Karpas-422 (cell line): Measurements from ENCODE around the gene TIMP2. TPM values are rescaled to one million over a fixed set of nuclear protein-coding genes. Genes with fewer than 3 reads are reported as not detected.

Source experiments
- DNase-seq: peaks from one replicate; pipeline ENCODE4 v3.0.0-alpha.2; 2015
- H2AFZ ChIP-seq: fragments of 200-600 bp; sonication (generic); 2 replicates; pipeline ENCODE4 v1.6.1; 2014; ENCODE audit warnings: antibody characterized with exemption, low read length, mixed read lengths
- H3K27ac ChIP-seq: fragments of 200-600 bp; sonication (generic); 2 replicates; pipeline ENCODE4 v1.5.1; 2014; ENCODE audit warnings: mild to moderate bottlenecking, low read length, moderate library complexity
- H3K27me3 ChIP-seq: fragments of 200-600 bp; sonication (generic); 2 replicates; pipeline ENCODE4 v1.6.1; 2014; ENCODE audit warnings: low read length, mixed read lengths
- H3K36me3 ChIP-seq: fragments of 200-600 bp; sonication (generic); 2 replicates; pipeline ENCODE4 v1.6.1; 2014; ENCODE audit warnings: low read length, mixed read lengths; ENCODE audit not compliant: insufficient read depth
- H3K4me1 ChIP-seq: fragments of 200-600 bp; sonication (generic); 2 replicates; pipeline ENCODE4 v1.6.1; 2014; ENCODE audit warnings: mild to moderate bottlenecking, low read length, mixed read lengths
- H3K4me2 ChIP-seq: fragments of 200-600 bp; sonication (generic); 2 replicates; pipeline ENCODE4 v1.6.1; 2014; ENCODE audit warnings: low read length, low read depth, mild to moderate bottlenecking; ENCODE audit not compliant: poor library complexity, severe bottlenecking
- H3K4me3 ChIP-seq: fragments of 200-600 bp; sonication (generic); 2 replicates; pipeline ENCODE4 v1.5.1; 2014; ENCODE audit warnings: mild to moderate bottlenecking, antibody characterized with exemption, low read length, mixed read lengths
- H3K79me2 ChIP-seq: fragments of 200-600 bp; sonication (generic); 2 replicates; pipeline ENCODE4 v1.6.1; 2014; ENCODE audit warnings: mild to moderate bottlenecking, low read length, mixed read lengths
- H3K9ac ChIP-seq: fragments of 200-600 bp; sonication (generic); 2 replicates; pipeline ENCODE4 v1.6.0; 2014; ENCODE audit warnings: low read length
- H3K9me2 ChIP-seq: fragments of 200-600 bp; sonication (generic), shearing (Covaris generic); replicated peaks from 2 replicates; pipeline ENCODE4 v1.6.0; 2014; ENCODE audit warnings: mild to moderate bottlenecking, low read length, moderate library complexity; ENCODE audit not compliant: insufficient read depth
- H3K9me3 ChIP-seq: fragments of 300-700, 200-600 bp; sonication (generic); 2 replicates; pipeline ENCODE4 v1.6.1; 2014; ENCODE audit warnings: low read length, mixed read lengths
- H4K20me1 ChIP-seq: fragments of 200-600 bp; sonication (generic); 2 replicates; pipeline ENCODE4 v1.6.1; 2014; ENCODE audit warnings: mild to moderate bottlenecking, antibody characterized with exemption, low read length, low read depth; ENCODE audit not compliant: insufficient read depth
- total RNA-seq: library from RNA; depleted of rRNA; stranded (reverse); fragments of >200 nt; shearing (Covaris generic); gene quantifications from 2 replicates; pipeline ENCODE4 v1.2.3, GENCODE V29; 2014; ENCODE audit warnings: low replicate concordance

The TIMP2 gene
- total RNA-seq, 1 experiment from 2014 or later = not detected

DNA sequence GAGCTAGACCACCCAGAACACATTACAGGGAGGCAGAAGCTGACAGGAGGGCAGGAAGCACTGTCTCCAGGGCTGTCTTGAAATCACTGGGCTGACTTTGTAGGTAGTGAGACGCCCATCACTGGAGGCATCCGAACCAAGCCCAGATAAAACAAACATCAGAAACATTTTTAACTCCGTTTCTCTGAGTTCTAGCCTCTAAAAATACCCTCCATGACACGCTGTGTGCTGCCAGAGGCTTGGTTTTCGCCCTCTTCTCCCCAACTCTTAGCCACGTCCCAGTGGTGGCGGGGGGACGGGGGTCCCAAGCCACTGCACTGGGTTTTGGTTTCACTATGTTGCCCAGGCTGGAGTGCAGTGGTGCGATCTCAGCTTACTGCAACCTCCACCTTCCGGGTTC is 23.4 kb downstream of the TIMP2 start:
- Histone ChIP-seq H3K79me2 (no peaks in the 10 kb centered on the region), H3K36me3 (no peaks in the 10 kb centered on the region), H3K9me3 (no peaks in the 10 kb centered on the region), H3K4me2 (no peak overlapping the region), H3K4me1 (no peaks in the 10 kb centered on the region), H3K27me3 (no peaks in the 10 kb centered on the region), H3K9ac (no peak overlapping the region), H3K27ac (no peak overlapping the region), H2AFZ (no peak overlapping the region), H3K9me2 (no peaks in the 10 kb centered on the region), H4K20me1 (no peaks in the 10 kb centered on the region), H3K4me3 (no peak overlapping the region)
- no peak for DNase-seq

DNA sequence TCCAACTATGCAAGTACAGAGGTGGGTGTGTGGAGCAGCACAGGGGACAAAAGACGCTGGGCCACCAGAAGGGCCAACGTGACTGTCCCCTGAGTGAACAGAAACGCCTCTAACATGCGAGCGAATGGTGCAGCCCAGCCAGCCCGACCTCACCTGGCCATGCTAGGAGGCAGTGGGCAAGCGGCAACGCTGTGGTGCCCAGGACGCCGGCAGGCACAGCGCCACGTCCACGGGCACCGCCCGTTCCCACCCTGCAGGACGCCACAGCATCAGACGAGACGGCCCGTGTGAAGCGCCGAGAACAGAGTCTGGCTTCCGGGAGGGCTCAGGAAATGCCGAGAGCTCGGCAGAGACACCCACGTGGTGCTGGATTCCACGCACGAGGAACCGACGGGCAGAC is 24.4 kb downstream of the TIMP2 start:
- Histone ChIP-seq H4K20me1 (no peaks in the 10 kb centered on the region), H3K9me3 (no peaks in the 10 kb centered on the region), H3K27ac (no peak overlapping the region), H3K27me3 (no peaks in the 10 kb centered on the region), H3K36me3 (no peaks in the 10 kb centered on the region), H2AFZ (no peak overlapping the region), H3K4me1 (no peaks in the 10 kb centered on the region), H3K9me2 (no peaks in the 10 kb centered on the region), H3K4me3 (no peak overlapping the region), H3K9ac (no peak overlapping the region), H3K79me2 (no peaks in the 10 kb centered on the region), H3K4me2 (no peak overlapping the region)
- no peak for DNase-seq

DNA sequence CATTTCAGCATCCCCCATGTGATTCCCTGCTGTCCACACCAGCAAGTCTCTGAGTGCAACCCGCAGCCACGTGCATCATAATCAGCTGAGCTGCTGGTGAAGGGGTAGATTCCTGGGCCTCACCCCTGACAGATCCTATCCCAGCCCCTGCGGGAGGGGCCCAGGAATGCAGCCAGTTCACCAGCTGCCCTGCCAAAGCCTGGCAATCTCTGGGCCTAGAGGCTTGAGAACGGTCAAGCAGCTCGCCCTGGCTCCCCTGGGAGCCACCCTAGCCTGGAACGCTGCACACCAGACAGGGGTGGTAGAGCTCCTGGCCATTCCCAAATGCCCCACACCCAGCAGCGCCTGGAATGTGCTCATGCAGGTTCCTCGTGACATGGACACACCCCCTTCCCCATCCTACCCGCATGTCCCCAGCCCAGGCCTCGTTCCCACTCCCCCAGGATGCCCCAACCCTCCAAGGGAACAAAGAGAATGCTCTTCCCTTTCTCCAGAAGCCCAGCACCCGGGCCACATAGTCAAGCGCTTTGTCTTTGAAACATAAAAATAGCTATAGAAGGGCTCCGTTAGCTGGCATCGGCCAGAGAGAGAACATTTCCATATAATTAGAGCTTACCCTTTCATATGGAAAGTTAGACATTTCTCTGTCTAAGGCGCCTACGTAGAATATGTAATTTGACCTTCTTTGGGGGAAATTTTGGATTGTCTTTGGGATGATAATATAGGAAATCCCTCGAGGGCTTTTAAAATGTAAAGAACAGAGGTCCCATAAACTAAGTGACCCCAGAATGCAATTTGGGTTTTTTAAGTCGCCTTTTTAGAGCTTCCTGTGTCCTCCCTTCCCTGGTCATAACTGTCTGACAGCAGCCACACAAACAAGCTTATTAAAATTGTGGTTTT is 25.6 kb downstream of the TIMP2 start:
- Histone ChIP-seq H4K20me1 (no peaks in the 10 kb centered on the region), H3K9me2 (no peaks in the 10 kb centered on the region), H3K36me3 (no peaks in the 10 kb centered on the region), H3K27me3 (no peaks in the 10 kb centered on the region), H3K9me3 (no peaks in the 10 kb centered on the region), H3K4me2 (no peak overlapping the region), H3K79me2 (no peaks in the 10 kb centered on the region), H2AFZ (no peak overlapping the region), H3K4me3 (no peak overlapping the region), H3K9ac (no peak overlapping the region), H3K27ac (no peak overlapping the region), H3K4me1 (no peaks in the 10 kb centered on the region)
- DNase-seq = no peak

DNA sequence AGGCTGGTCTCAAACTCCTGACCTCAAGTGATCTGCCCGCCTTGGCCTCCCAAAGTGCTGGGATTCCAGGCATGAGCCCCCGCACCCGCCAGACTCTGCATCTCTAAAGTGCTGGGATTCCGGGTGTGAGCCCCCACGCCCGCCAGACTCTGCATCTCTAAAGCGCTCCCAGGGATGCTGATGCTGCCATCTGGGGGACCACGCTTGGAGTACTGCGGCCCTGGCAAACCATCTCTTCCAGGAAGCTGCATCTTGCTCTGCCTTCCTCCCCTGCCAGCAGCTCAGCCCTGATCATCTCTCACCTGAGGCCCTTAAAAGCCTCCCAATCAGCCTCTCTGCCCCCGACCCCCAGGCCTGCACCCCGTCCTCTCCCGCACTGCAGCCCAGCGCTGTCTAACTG is 26.2 kb downstream of the TIMP2 start:
- Histone ChIP-seq H3K4me1 (no peaks in the 10 kb centered on the region), H3K4me3 (no peak overlapping the region), H3K9ac (no peak overlapping the region), H3K27ac (no peak overlapping the region), H3K9me3 (no peaks in the 10 kb centered on the region), H4K20me1 (no peaks in the 10 kb centered on the region), H3K27me3 (no peaks in the 10 kb centered on the region), H3K79me2 (no peaks in the 10 kb centered on the region), H3K4me2 (no peak overlapping the region), H3K36me3 (no peaks in the 10 kb centered on the region), H2AFZ (no peak overlapping the region), H3K9me2 (no peaks in the 10 kb centered on the region)
- DNase-seq = no peak

DNA sequence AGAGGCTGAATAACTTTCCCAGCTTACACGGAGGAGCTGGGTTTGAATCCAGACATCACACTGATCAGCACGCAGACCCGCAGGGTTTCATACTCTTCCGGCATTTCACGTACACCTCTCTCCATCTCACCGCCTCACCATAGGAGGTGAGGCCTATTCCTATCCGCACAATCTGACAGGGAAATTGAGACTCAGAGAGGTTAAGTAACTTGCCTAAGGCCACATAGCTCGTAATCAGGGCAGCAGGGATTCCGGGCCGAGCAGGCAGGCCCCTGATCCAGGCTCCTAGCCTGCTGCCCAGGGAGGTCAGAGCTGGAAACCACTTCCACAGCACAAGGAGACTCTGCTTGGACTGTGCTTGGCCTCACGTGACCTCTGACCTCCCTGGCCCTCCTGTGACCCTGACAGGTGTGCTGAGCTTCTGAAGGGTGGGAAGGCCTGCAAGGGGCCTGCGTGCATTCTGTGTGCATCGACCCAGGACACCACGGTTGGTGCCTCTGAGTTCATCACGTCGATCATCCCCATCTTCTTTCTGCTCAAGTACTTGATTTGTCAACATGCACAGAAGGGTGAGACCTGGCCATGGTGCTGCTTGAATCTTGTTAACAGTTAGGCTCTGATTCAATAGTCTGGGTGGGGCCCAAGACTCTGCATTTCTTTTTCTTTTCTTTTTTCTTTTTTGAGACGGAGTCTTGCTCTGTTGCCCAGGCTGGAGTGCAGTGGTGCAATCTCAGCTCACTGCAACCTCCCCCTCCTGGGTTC is 26.9 kb downstream of the TIMP2 start:
- no peak overlapping the region for H3K4me3 ChIP-seq
- H3K9ac ChIP-seq = no peak overlapping the region
- H3K79me2 ChIP-seq = no peaks in the 10 kb centered on the region
- H3K4me2 ChIP-seq = no peak overlapping the region
- H3K27ac ChIP-seq = no peak overlapping the region
- no peaks in the 10 kb centered on the region for H3K27me3 ChIP-seq
- no peaks in the 10 kb centered on the region for H3K4me1 ChIP-seq
- no peaks in the 10 kb centered on the region for H3K9me3 ChIP-seq
- H4K20me1 ChIP-seq = no peaks in the 10 kb centered on the region
- H3K9me2 ChIP-seq = no peaks in the 10 kb centered on the region
- no peaks in the 10 kb centered on the region for H3K36me3 ChIP-seq
- no peak for DNase-seq
- no peak overlapping the region for H2AFZ ChIP-seq

DNA sequence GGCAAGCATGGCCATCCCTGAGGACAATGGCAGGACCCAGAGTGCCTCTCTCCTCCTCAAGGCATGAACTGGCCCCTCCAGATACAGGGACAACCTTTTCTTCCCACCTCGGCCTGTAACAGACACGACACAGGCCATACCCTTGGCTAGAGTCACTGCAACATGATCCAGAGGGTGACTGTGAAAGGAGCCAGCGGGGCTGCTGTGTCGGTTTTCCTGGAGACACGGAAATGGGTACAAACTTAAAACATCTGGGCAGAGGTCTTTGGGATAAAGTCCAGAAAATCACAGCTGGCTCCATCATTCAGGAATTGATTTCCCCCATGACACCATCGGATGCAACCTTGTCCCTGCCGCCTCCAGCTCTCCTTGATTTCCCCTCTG is 27.5 kb downstream of the TIMP2 start:
- Histone ChIP-seq H3K4me1 (peaks cover 4% of the 10 kb centered on the region), H3K9me3 (no peaks in the 10 kb centered on the region), H3K9me2 (no peaks in the 10 kb centered on the region), H3K4me2 (no peak overlapping the region), H4K20me1 (no peaks in the 10 kb centered on the region), H3K27ac (no peak overlapping the region), H3K36me3 (no peaks in the 10 kb centered on the region), H3K79me2 (no peaks in the 10 kb centered on the region), H2AFZ (no peak overlapping the region), H3K4me3 (no peak overlapping the region), H3K27me3 (no peaks in the 10 kb centered on the region), H3K9ac (no peak overlapping the region)
- no peak for DNase-seq

DNA sequence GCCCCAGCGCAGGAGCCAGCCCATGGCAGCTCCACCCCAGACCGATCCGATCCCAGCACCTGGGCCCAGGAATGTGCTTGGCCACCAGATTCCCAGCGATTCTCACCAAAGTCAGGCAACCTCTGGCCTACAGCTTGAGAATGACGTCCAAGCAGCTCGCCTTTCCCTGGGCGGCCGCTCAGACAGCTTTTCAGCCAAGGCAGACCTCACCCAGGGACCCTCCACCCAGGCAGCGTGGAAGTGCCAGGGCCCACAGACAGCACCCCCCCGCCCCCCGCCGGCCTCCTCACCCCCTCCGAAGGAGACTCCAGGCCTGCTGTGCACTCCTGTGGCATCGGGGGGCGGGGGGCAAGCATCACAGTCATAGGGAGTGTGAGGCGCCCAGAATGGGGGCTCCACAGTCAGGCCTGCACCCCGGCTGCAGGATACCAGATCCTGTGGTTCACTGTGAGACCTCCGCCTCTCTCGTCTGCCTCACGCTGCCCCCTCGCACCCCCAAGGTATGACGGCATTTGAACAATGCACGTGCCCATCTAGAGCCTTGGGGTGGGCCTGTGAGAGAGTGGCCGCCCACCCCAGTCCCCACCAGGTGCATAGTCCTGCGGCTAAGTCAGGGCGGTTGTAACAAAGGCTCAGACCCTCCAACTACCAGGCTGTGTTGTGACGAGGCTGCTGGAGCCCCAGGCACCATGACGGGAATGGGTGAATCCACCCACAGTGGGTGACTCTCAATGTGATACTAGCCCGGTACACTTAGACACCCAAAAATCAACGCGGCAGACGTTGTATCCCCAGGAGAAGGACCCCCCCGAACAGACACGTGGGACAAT is 28.1 kb downstream of the TIMP2 start:
- Histone ChIP-seq H3K4me2 (no peak overlapping the region), H3K27ac (no peak overlapping the region), H3K4me3 (no peak overlapping the region), H3K79me2 (no peaks in the 10 kb centered on the region), H3K27me3 (no peaks in the 10 kb centered on the region), H3K9ac (no peak overlapping the region), H3K36me3 (no peaks in the 10 kb centered on the region), H4K20me1 (no peaks in the 10 kb centered on the region), H3K4me1 (peaks cover 6% of the 10 kb centered on the region), H3K9me2 (no peaks in the 10 kb centered on the region), H2AFZ (no peak overlapping the region), H3K9me3 (no peaks in the 10 kb centered on the region)
- no peak for DNase-seq
